DMS 273 treated with DMSO at 0.1 percent for 48 hours (cell line): Measurements from ENCODE around the gene DDX42.
"Not testable (repeated sequence)": the region's sequence is repeated elsewhere in the genome, so short reads cannot be mapped to it uniquely, and the experiment has no call there.

Experiments used
- DNase-seq: peaks from one replicate; lab custom pipeline; 2025; lab: John Stamatoyannopoulos, UW

The DDX42 gene

DNA sequence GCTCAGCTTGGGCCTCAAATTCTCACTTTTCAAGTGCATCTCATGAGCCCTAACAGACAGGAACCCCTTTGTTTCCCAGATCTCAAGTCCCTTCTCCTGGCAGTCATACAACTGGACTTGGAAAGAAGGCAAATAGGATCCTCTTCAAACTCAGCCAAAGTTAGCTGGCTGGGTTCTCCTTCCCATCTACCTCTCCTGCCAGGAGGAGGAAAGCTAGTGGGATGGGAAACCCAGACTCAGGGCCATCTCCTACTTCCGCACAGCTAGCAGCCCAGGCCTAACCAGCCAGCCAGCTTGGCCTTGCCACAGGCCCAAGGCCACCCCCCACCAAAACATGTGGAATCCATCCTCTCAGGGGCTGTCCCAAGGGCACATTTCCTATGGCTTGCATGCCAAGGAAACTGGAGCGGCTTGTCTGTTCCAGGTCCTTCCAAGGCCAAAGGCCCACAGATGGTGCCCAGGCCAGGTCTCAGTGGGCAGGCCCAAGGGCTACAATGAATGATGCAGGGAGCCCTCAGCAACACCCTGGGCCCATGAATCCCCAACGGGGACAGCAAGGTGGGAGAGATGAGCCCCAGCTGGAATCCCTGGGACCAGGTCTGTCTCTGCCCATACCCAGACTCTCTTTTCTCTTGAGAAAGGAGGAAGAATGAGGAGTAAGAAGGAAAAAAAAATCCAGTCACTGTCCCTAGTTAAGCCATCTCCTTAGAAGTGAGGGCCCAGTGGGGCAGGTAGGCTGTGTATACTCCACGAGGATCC lies 66.8 kb downstream of the DDX42 start:
- no peak for DNase-seq

DNA sequence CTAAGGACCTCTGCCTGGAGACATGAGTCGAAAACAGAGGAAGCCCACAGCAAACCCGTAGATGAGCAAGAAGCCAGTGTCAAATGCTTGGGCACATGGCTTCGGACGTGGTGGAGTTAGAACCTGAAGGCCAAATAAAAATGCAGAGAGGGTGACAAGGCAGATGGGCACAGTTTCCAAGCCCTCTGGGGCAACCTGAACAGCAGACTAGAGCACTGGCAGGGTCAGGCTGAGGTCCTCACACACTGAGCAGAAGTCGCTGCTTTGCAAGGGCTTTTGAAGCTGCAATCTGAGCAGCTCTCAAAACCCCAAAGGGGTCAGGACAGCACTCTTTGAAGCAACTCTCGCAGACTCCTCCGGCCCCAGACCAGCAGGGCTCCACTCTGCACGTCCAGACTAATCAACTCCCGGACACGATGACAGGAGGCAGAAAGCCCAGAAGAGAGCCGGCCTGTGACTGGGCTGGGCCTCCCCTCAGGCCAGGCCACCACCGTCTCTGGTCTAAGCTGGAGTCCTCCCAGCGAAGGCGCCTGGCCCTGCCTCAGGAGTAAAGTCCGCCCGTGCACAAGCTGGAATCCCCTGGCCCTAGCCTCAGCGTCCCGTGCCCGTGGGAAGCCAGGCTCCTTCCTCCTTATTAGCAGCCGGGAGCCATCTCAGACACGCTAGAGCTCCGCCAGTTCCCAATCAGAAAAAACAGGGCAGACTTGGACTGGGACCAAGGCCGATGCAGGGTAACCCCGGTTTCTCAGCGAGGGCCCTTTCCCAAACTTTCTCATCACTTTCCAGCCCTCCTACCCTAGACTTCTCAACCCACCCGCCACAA lies 67.6 kb downstream of the DDX42 start:
- no peak for DNase-seq

DNA sequence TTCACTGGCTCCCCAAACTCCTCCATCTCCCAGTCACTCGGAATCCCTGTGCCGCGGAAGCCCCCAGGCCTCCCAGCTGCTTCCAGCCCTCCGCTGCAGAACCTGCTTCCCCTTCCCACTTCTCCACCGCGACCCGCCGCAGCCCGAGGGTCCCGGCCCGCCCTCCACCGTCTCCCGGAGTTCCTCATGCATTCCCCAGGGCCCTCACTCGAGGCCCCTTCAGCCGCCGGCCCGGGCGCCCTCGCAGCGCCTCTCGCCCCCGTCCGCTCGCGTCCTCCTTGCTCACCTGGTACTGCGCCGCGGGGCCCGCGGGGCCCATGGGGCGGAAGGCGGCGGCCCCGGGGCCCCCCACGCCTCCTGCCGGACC lies 68.2 kb downstream of the DDX42 start:
- no peak for DNase-seq

- peak; percentile 97 for DNase-seq
Observed at GRCh38 chr17:63842540-63843386, 68.8 kb downstream of the DDX42 start, which contains the start of gene SMARCD2. SMARCD2 (minus strand) TSS chr17:63842685; CDS start chr17:63842674, 11 bp downstream.

GRCh38 chr17:63843387-63843888 lies 69.5 kb downstream of the DDX42 start:
- peak; percentile 15 for DNase-seq

DNA sequence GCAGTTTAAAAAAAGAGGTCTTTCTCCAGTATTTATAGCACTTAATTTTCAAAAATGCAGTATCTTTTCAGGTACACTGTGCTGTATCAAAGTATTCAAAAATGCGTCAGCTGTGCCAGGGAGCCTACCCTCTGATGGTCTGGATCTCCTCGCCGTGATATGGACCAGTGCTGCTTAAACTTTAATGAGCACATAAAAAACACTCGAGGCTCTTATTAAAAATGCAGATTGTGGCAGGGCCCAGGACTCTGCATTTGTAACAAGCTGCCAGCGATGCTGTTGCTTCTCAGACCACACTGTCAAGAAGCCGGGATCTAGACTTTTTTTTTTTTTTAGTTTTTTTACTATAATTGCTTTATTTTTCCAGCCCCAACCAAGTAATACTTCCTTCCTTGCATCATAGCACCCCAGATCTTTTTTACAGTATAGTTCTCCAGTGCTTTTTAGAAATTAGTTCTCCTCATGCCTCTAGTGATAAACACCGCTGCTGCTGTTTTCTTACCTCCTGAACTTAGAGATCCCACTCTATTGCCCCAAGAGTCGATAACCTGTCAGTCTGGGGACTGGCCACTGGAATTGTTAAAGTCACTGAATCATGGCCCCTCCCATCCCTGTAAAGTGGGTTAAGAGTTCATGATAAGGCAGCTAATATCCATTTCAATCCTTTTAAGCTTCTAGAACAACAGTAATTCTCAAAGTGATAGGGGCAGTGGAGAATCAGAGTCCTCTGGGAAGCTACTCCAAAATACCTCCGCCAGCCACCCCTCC lies 70.1 kb downstream of the DDX42 start:
- no peak for DNase-seq

DNA sequence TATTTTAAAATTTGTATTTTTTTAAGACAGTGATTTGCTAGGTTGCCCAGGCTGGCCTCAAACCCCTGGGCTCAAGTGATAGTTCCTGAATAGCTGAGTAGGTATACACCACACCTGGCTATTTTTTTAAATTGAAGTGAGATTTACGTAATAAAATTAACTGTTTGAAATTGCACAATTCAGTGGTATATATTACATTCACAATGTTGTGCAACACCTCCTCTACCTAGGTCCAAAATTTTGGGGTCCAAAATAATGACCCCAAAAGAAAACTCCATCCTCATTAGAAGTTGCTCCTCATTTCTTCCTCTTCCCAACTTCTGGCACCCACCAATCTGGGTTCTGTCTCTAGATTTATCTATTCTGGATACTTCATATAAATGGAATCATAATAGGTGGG lies 71.5 kb downstream of the DDX42 start:
- no peak for DNase-seq

DNA sequence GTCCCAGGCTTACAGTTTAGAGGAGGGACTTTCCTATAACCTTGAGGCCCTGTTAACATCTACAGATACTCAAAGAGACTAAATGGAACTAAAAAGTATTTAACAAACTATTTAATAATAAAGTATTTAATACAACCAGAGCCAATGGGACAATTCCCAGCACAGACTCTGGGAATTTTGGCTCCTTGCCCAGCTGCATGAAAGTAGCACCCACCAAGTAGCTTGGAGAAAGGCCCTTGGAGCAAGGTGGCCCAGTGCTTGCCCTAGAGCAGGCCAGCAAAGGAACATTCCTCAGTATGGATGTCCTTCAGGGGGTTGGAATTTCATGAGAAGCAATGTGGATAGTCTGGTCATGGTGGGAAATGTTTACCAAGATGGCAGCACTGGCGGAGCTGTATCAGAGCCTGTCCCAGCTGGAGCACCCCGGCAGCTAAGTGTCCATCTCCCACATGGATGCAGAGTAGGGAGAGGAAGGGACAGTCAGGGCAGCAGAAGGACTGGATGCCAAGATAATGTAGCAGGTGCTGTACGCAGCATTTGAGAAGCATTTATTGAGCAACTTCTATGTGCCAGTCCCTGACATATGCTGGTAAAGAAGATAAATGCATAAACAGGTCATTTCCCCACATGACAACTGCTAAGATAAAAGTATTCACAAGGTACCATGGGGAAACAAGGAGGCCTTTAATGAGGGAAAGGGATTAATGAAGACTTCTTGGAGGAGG lies 73.7 kb downstream of the DDX42 start:
- no peak for DNase-seq

GRCh38 chr17:63848834-63849689 lies 75.1 kb downstream of the DDX42 start:
- no peak for DNase-seq

DNA sequence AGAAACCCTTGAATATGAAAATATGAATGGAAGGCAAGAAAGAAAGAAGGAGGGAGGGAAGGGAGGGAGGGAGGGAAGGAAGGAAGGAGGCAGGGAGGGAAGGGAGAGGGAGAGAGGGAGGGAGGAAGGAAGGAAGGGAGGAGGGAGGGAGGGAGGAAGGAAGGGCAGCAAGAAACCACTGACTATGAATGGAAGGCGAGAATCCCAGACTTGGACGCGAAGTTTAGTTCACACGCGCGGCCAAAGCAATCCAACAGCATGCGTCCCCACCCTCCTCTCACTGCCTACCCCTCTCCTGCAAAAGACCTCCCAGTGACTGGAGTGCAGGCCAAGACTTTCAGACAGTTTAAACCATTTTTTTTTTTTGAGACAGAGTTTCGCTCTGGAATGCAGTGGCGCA lies 76.4 kb downstream of the DDX42 start:
- no peak for DNase-seq

DNA sequence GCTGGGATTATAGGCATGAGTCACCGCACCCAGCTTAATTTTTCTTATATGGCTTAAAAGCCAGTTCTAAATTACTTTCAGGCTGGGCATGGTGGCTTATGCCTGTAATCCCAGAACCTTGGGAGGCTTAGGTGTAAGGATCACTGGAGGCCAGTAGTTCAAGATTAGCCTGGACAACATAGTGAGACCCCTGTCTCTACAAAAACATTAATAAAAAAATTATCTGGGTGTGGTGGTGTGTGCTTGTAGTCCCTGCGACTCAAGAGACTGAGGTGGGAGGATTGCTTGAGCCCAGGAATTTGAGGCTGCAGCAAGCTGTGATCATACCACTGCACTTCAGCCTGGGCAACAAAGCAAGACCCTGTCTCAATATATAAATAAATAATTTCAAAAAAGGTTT lies 79.3 kb downstream of the DDX42 start:
- DNase-seq, result no peak

DNA sequence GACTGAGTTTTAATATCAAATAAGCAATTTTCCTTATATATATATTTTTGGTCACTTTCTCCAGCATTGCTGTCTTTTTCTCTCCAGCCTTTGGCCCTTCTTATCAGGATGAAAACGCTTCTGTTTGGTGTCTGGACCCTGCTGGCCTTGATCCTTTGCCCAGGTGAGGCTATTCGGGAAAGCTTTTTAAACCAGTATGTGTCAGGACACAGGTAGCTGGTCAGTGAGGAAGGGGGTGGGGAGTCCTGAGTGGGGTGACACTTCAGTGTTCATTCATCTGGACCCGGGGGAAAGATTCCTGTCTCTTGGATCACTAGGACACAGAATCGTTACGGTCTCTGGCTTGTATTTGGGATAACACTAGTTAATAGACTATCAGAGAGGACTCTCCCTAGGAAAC lies 80.7 kb downstream of the DDX42 start:
- DNase-seq, result no peak

GRCh38 chr17:63855185-63855584 lies 81.2 kb downstream of the DDX42 start:
- DNase-seq, result no peak

- not testable (repeated sequence) for DNase-seq
Observed at GRCh38 chr17:63856425-63856824, 82.5 kb downstream of the DDX42 start.

DNA sequence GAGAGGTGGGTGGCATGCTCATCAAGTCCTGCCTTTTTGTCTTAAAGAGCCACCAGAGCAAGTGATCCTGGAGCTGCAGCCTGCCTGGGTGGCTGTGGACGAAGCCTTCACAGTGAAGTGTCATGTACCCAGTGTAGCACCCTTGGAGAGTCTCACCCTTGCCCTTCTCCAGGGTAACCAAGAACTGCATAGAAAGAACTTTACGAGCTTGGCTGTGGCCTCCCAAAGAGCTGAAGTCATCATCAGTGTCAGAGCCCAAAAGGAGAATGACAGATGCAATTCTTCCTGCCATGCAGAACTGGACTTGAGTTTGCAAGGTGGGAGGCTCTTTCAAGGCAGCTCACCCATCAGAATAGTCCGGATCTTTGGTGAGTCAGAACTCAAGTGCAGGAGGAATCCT lies 85.3 kb downstream of the DDX42 start:
- DNase-seq, result no peak

DNA sequence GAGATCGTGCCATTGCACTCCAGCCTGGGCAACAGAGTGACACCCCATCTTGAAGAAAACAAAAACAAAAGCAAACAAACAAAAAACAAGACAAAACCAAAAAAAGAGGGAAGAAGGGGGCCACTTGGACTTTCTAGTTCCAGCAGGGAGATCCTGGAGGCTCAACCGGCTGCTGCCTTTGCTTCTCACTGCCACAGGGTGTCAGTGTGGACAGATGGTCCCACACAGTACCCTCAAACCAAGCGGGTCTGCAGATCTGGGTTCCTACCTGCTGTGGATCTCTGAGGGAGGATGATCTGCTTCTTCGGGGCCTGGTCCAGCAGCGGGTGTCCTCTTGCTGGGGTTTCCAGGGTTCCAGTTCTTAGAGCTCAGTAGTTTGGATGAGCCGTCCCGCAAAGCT lies 92.7 kb downstream of the DDX42 start:
- not testable (repeated sequence) for DNase-seq
